BJ (cell line): ENCODE measurements around the gene RGS9BP. TPM values are rescaled to one million over a fixed set of nuclear protein-coding genes. Genes with fewer than 3 reads are reported as not detected.

ENCODE experiments used
- CTCF ChIA-PET: fragments of 350-600 bp; formaldehyde crosslinking; extraction: SDS; loops from one replicate; lab custom pipeline; 2021; ENCODE audit warnings: antibody characterized with exemption, inconsistent platforms; lab: Yijun Ruan, JAX
- POLR2A ChIA-PET: fragments of 300-600 bp; sonication (Branson Sonifier 250); formaldehyde crosslinking; extraction: SDS; loops from one replicate; lab custom pipeline; 2021; ENCODE audit warnings: antibody characterized with exemption; lab: Charles Lee
- DNase-seq: peaks from one replicate; pipeline ENCODE4 v3.0.0-alpha.2; 2011; ENCODE audit warnings: low read depth
- H3K27me3 ChIP-seq: 2 replicates; pipeline ENCODE4 v1.6.0; 2011; ENCODE audit warnings: low read length; ENCODE audit not compliant: control insufficient read depth, insufficient read depth
- H3K36me3 ChIP-seq: 2 replicates; pipeline ENCODE4 v1.5.1; 2011; ENCODE audit warnings: low read length; ENCODE audit not compliant: control insufficient read depth, insufficient read depth
- H3K4me3 ChIP-seq: 2 replicates; pipeline ENCODE4 v1.5.1; 2011; ENCODE audit warnings: low read depth, mild to moderate bottlenecking, control low read depth, low read length
- CTCF ChIP-seq: IDR thresholded peaks from 2 replicates; pipeline ENCODE4 v1.5.1; 2011; ENCODE audit warnings: low read depth, mild to moderate bottlenecking, control low read depth, inconsistent platforms, low read length, moderate library complexity; ENCODE audit not compliant: insufficient read depth
- polyA plus RNA-seq: library from polyadenylated mRNA; depleted of rRNA; stranded (reverse); fragments of >200 nt; gene quantifications from 2 replicates; pipeline ENCODE4 v1.2.3, GENCODE V29; 2011

Gene RGS9BP
- polyA plus RNA-seq, 1 experiment, result 0.12 TPM

- no peak for TF ChIP-seq CTCF
- no peak for DNase-seq
- Histone ChIP-seq H3K4me3 (no peak overlapping the region), H3K27me3 (no peaks in the 10 kb centered on the region), H3K36me3 (peaks cover 26% of the 10 kb centered on the region)
- ChIA-PET CTCF (no interaction called here), POLR2A (no interaction called here)
Observed at GRCh38 chr19:32637480-32637879, 38.2 kb upstream of the RGS9BP start.

GRCh38 chr19:32638625-32639024, 37.0 kb upstream of the RGS9BP start:
- POLR2A ChIA-PET, result no interaction called here
- CTCF ChIA-PET, result no interaction called here
- H3K27me3 ChIP-seq, result no peaks in the 10 kb centered on the region
- no peak for DNase-seq
- no peak for TF ChIP-seq CTCF
- H3K4me3 ChIP-seq, result no peak overlapping the region
- H3K36me3 ChIP-seq, result peaks cover 33% of the 10 kb centered on the region

GRCh38 chr19:32642771-32643170, 32.9 kb upstream of the RGS9BP start:
- ChIA-PET CTCF (interaction anchor here (0.5 kb wide), 1 partner anchor 20 kb away, joined by 3 read pairs; no protein-coding TSS in a partner anchor), POLR2A (no interaction called here)
- Histone ChIP-seq H3K27me3 (no peaks in the 10 kb centered on the region), H3K36me3 (peaks cover 33% of the 10 kb centered on the region), H3K4me3 (no peak overlapping the region)
- no peak for DNase-seq
- TF ChIP-seq CTCF, result no peak

GRCh38 chr19:32646556-32646955, 29.1 kb upstream of the RGS9BP start:
- ChIA-PET POLR2A (no interaction called here), CTCF (interaction anchor here (1.2 kb wide), 1 partner anchor 10 kb away, joined by 3 read pairs; no protein-coding TSS in a partner anchor)
- H3K36me3 ChIP-seq, result peaks cover 19% of the 10 kb centered on the region
- no peak overlapping the region for H3K4me3 ChIP-seq
- H3K27me3 ChIP-seq, result no peaks in the 10 kb centered on the region
- no peak for DNase-seq
- no peak for TF ChIP-seq CTCF

- CTCF ChIA-PET, result interaction anchor here (1.2 kb wide), 1 partner anchor 9 kb away, joined by 3 read pairs; no protein-coding TSS in a partner anchor
- POLR2A ChIA-PET, result no interaction called here
- H3K36me3 ChIP-seq, result peaks cover 15% of the 10 kb centered on the region
- H3K27me3 ChIP-seq, result no peaks in the 10 kb centered on the region
- no peak overlapping the region for H3K4me3 ChIP-seq
- no peak for DNase-seq
- TF ChIP-seq CTCF, result no peak
Observed at GRCh38 chr19:32647361-32647760, 28.3 kb upstream of the RGS9BP start.
